ENCODE data around the gene FBXW9.

The FBXW9 gene

GRCh38 chr19:12701596-12702282 lies 5.3 kb upstream of the FBXW9 start:
- peaks cover 36 to 86% of the 10 kb centered on the region in 2 experiments for H3K36me3 ChIP-seq (ENCODE audit: control insufficient read depth in 2 of 2, insufficient read depth in 1 of 2, low read length in 2 of 2)
- TF ChIP-seq HOXD13 (CRISPR knock-in tag; IDR thresholded peaks at IDR 0.05; ENCODE audit: borderline replicate concordance) (no peak), ZNF23 (tag by site-specific recombination; IDR thresholded peaks at IDR 0.05; ENCODE audit: borderline replicate concordance) (no peak), KLF9 (tag by site-specific recombination; IDR thresholded peaks at IDR 0.05; ENCODE audit: low read depth) (peak; percentile 61), IKZF3 (tag by site-specific recombination; IDR thresholded peaks at IDR 0.05) (no peak), ZNF341 (tag by site-specific recombination; IDR thresholded peaks at IDR 0.05; ENCODE audit: low read depth) (no peak), EGR2 (tag by site-specific recombination; IDR thresholded peaks at IDR 0.05; ENCODE audit: low read depth) (peak; percentile 79), ZNF114 (tag by site-specific recombination; IDR thresholded peaks at IDR 0.05) (no peak), ZFHX2 (tag by site-specific recombination; conservative IDR thresholded peaks at IDR 0.05) (peak; percentile 64), SP2 (tag by site-specific recombination; IDR thresholded peaks at IDR 0.05) (peak; percentile 44; the same call in 1 of the 2 replicates), ZNF555 (tag by site-specific recombination; conservative IDR thresholded peaks at IDR 0.05) (no peak), ZNF394 (tag by site-specific recombination; IDR thresholded peaks at IDR 0.05; ENCODE audit: borderline replicate concordance) (no peak), ZNF221 (tag by site-specific recombination; IDR thresholded peaks at IDR 0.05; ENCODE audit: borderline replicate concordance) (no peak), KLF8 (tag by site-specific recombination; IDR thresholded peaks at IDR 0.05) (peak; percentile 42; the same call in 1 of the 2 replicates), ZNF366 (tag by site-specific recombination; conservative IDR thresholded peaks at IDR 0.05) (no peak), ZNF266 (tag by site-specific recombination; IDR thresholded peaks at IDR 0.05; ENCODE audit: low read depth) (no peak), ZSCAN4 (tag by site-specific recombination; IDR thresholded peaks at IDR 0.05) (no peak)
- TF ChIP-seq, protein P1, sequence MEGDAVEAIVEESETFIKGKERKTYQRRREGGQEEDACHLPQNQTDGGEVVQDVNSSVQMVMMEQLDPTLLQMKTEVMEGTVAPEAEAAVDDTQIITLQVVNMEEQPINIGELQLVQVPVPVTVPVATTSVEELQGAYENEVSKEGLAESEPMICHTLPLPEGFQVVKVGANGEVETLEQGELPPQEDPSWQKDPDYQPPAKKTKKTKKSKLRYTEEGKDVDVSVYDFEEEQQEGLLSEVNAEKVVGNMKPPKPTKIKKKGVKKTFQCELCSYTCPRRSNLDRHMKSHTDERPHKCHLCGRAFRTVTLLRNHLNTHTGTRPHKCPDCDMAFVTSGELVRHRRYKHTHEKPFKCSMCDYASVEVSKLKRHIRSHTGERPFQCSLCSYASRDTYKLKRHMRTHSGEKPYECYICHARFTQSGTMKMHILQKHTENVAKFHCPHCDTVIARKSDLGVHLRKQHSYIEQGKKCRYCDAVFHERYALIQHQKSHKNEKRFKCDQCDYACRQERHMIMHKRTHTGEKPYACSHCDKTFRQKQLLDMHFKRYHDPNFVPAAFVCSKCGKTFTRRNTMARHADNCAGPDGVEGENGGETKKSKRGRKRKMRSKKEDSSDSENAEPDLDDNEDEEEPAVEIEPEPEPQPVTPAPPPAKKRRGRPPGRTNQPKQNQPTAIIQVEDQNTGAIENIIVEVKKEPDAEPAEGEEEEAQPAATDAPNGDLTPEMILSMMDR (tag by site-specific recombination; IDR thresholded peaks at IDR 0.05), result no peak
- TF ChIP-seq, protein P2, sequence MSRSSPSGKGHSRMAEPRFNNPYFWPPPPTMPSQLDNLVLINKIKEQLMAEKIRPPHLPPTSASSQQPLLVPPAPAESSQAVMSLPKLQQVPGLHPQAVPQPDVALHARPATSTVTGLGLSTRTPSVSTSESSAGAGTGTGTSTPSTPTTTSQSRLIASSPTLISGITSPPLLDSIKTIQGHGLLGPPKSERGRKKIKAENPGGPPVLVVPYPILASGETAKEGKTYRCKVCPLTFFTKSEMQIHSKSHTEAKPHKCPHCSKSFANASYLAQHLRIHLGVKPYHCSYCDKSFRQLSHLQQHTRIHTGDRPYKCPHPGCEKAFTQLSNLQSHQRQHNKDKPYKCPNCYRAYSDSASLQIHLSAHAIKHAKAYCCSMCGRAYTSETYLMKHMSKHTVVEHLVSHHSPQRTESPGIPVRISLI (tag by site-specific recombination; IDR thresholded peaks at IDR 0.05), result no peak
- TF ChIP-seq, protein P3, sequence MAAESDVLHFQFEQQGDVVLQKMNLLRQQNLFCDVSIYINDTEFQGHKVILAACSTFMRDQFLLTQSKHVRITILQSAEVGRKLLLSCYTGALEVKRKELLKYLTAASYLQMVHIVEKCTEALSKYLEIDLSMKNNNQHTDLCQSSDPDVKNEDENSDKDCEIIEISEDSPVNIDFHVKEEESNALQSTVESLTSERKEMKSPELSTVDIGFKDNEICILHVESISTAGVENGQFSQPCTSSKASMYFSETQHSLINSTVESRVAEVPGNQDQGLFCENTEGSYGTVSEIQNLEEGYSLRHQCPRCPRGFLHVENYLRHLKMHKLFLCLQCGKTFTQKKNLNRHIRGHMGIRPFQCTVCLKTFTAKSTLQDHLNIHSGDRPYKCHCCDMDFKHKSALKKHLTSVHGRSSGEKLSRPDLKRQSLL (tag by site-specific recombination; IDR thresholded peaks at IDR 0.05), result no peak
- POLR2A ChIA-PET, result no interaction called here
- H3K4me1 ChIP-seq (ENCODE audit: control insufficient read depth, insufficient read depth, low read length), result no peaks in the 10 kb centered on the region
- H3K9me3 ChIP-seq (ENCODE audit: control insufficient read depth, insufficient read depth, low read depth, low read length), result no peaks in the 10 kb centered on the region
- CTCF ChIA-PET, result no interaction called here
- no peak overlapping the region for H3K4me3 ChIP-seq (ENCODE audit: low read depth, low read length)
- no peak overlapping the region for H3K27ac ChIP-seq (ENCODE audit: extremely low read depth, low read depth, low read length)

DNA sequence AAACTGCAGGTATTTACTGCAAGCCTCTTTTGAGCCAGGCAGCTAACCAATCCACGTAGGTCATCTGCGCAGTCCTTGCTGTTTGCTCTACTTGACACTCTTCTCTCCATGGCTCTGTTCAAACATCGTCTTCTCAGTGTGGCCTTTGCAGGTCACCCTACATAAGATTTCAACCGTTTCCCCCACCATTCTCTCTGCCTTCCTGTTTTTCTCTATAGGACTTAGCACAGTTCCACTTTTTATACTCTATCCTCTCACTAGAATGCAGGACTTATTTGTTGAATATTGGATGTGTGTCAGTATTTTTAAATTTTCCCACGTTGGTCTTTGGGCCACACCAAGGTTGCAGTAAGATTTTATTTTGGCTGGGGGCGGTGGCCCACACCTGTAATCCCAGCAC lies 1.7 kb upstream of the FBXW9 start:
- no peak overlapping the region for H3K27ac ChIP-seq (ENCODE audit: extremely low read depth, low read depth, low read length)
- CTCF ChIA-PET, result interaction anchor here (1.1 to 1.9 kb wide), 2 partner anchors 21 to 68 kb away, joined by 4 to 6 read pairs; no protein-coding TSS in a partner anchor
- no peak overlapping the region for H3K4me3 ChIP-seq (ENCODE audit: low read depth, low read length)
- TF ChIP-seq ZBTB10 (tag by site-specific recombination; IDR thresholded peaks at IDR 0.05) (no peak), ZNF26 (tag by site-specific recombination; IDR thresholded peaks at IDR 0.05) (no peak), ELK4 (IDR thresholded peaks at IDR 0.05; ENCODE audit: borderline replicate concordance, low read depth, low read length) (no peak), OSR2 (tag by site-specific recombination; IDR thresholded peaks at IDR 0.05) (no peak)
- POLR2A ChIA-PET, result interaction anchor here (1.2 to 2.7 kb wide), 4 partner anchors 12 to 25 kb away, joined by 3 to 19 read pairs (median 9); partner anchors contain the start of genes DHPS and TNPO2
- H3K4me1 ChIP-seq (ENCODE audit: control insufficient read depth, insufficient read depth, low read length), result no peaks in the 10 kb centered on the region
- no peaks in the 10 kb centered on the region for H3K9me3 ChIP-seq (ENCODE audit: control insufficient read depth, insufficient read depth, low read depth, low read length)
- peaks cover 24 to 57% of the 10 kb centered on the region in 2 experiments for H3K36me3 ChIP-seq (ENCODE audit: control insufficient read depth in 2 of 2, insufficient read depth in 1 of 2, low read length in 2 of 2)
